ENCODE measurements around the gene E4F1.

E4F1 gene

GRCh38 chr16:2205104-2205966, 18.1 kb upstream of the E4F1 start, which contains the start of gene MLST8:
Gene MLST8, plus strand, starts transcription at chr16:2205454. Its CDS starts 632 bp downstream, at chr16:2206086.
- peaks cover 2% of the 10 kb centered on the region for H3K27me3 ChIP-seq (ENCODE audit: control insufficient read depth, low read length)
- peaks cover 43% of the 10 kb centered on the region for H3K36me3 ChIP-seq (ENCODE audit: control insufficient read depth, low read length)
- peaks cover 19% of the 10 kb centered on the region for H3K4me1 ChIP-seq (ENCODE audit: control insufficient read depth, low read length)
- H3K9me2 ChIP-seq (replicated peaks; ENCODE audit: control insufficient read depth, low read length): no peaks in the 10 kb centered on the region
- peak within 1 kb of the TSS; percentile 99 for H3K4me2 ChIP-seq (ENCODE audit: low read length)
- no peaks in the 10 kb centered on the region for H3F3A ChIP-seq (ENCODE audit: control insufficient read depth, insufficient read depth)
- H3K9me3 ChIP-seq (ENCODE audit: control insufficient read depth, insufficient read depth, low read length): no peaks in the 10 kb centered on the region
- H3K79me2 ChIP-seq (ENCODE audit: control insufficient read depth, low read length): peaks cover 24% of the 10 kb centered on the region
- H3K4me3 ChIP-seq (ENCODE audit: low read length): peak within 1 kb of the TSS; percentile 96
- no peak for TF ChIP-seq EZH2phosphoT487 (IDR thresholded peaks at IDR 0.05; ENCODE audit: borderline replicate concordance, low read length)
- TF ChIP-seq CTCF (IDR thresholded peaks at IDR 0.05; ENCODE audit: low read depth, low read length, poor library complexity, severe bottlenecking): no peak
- H3K27ac ChIP-seq (ENCODE audit: low read depth, low read length): peak within 1 kb of the TSS; percentile 56
- H4K20me1 ChIP-seq (ENCODE audit: control insufficient read depth, insufficient read depth, low read depth, low read length): no peaks in the 10 kb centered on the region

GRCh38 chr16:2205967-2206313, 17.5 kb upstream of the E4F1 start:
- no peaks in the 10 kb centered on the region for H3K9me3 ChIP-seq (ENCODE audit: control insufficient read depth, insufficient read depth, low read length)
- no peaks in the 10 kb centered on the region for H3K9me2 ChIP-seq (replicated peaks; ENCODE audit: control insufficient read depth, low read length)
- H3K27me3 ChIP-seq (ENCODE audit: control insufficient read depth, low read length): no peaks in the 10 kb centered on the region; the same call in 1 of the 2 replicates
- H3K36me3 ChIP-seq (ENCODE audit: control insufficient read depth, low read length): peaks cover 43% of the 10 kb centered on the region
- no peaks in the 10 kb centered on the region for H3F3A ChIP-seq (ENCODE audit: control insufficient read depth, insufficient read depth)
- no peak for TF ChIP-seq CTCF (IDR thresholded peaks at IDR 0.05; ENCODE audit: low read depth, low read length, poor library complexity, severe bottlenecking)
- TF ChIP-seq EZH2phosphoT487 (IDR thresholded peaks at IDR 0.05; ENCODE audit: borderline replicate concordance, low read length): no peak
- no peaks in the 10 kb centered on the region for H4K20me1 ChIP-seq (ENCODE audit: control insufficient read depth, insufficient read depth, low read depth, low read length)
- H3K27ac ChIP-seq (ENCODE audit: low read depth, low read length): peak overlapping the region; percentile 56
- H3K4me1 ChIP-seq (ENCODE audit: control insufficient read depth, low read length): peaks cover 19% of the 10 kb centered on the region
- H3K4me3 ChIP-seq (ENCODE audit: low read length): peak overlapping the region; percentile 96
- peaks cover 24% of the 10 kb centered on the region for H3K79me2 ChIP-seq (ENCODE audit: control insufficient read depth, low read length)
- H3K4me2 ChIP-seq (ENCODE audit: low read length): peak overlapping the region; percentile 99

- Histone ChIP-seq H3K27ac (ENCODE audit: low read depth, low read length) (no peak overlapping the region; the same call in 1 of the 2 replicates), H3K4me2 (ENCODE audit: low read length) (peak overlapping the region; percentile 99)
Observed at GRCh38 chr16:2206420-2206779, 17.0 kb upstream of the E4F1 start.

More at GRCh38 chr16:2206420-2206779, 17.0 kb upstream of the E4F1 start:
- TF ChIP-seq EZH2phosphoT487 (IDR thresholded peaks at IDR 0.05; ENCODE audit: borderline replicate concordance, low read length): no peak
- no peak for TF ChIP-seq CTCF (IDR thresholded peaks at IDR 0.05; ENCODE audit: low read depth, low read length, poor library complexity, severe bottlenecking)
- Histone ChIP-seq H3K79me2 (ENCODE audit: control insufficient read depth, low read length) (peaks cover 24% of the 10 kb centered on the region), H3K9me3 (ENCODE audit: control insufficient read depth, insufficient read depth, low read length) (no peaks in the 10 kb centered on the region), H3K9me2 (replicated peaks; ENCODE audit: control insufficient read depth, low read length) (no peaks in the 10 kb centered on the region), H3F3A (ENCODE audit: control insufficient read depth, insufficient read depth) (no peaks in the 10 kb centered on the region), H3K36me3 (ENCODE audit: control insufficient read depth, low read length) (peaks cover 43% of the 10 kb centered on the region), H4K20me1 (ENCODE audit: control insufficient read depth, insufficient read depth, low read depth, low read length) (no peaks in the 10 kb centered on the region), H3K4me1 (ENCODE audit: control insufficient read depth, low read length) (peaks cover 19% of the 10 kb centered on the region), H3K4me3 (ENCODE audit: low read length) (peak overlapping the region; percentile 96), H3K27me3 (ENCODE audit: control insufficient read depth, low read length) (no peaks in the 10 kb centered on the region; the same call in 1 of the 2 replicates)
